ENCODE data around the gene FSTL5.
"Not testable (repeated sequence)": the region's sequence is repeated elsewhere in the genome, so short reads cannot be mapped to it uniquely, and the experiment has no call there.

Gene FSTL5

GRCh38 chr4:161828061-161828460 is 335.7 kb downstream of the FSTL5 start:
- no peak for DNase-seq

- DNase-seq, result no peak
Measured at GRCh38 chr4:161827013-161827412, 336.8 kb downstream of the FSTL5 start.

GRCh38 chr4:161823450-161823849 is 340.4 kb downstream of the FSTL5 start:
- no peak for DNase-seq

GRCh38 chr4:161822174-161822573 is 341.6 kb downstream of the FSTL5 start:
- no peak for DNase-seq

GRCh38 chr4:161817914-161818313 is 345.9 kb downstream of the FSTL5 start:
- no peak for DNase-seq

GRCh38 chr4:161816958-161817357 is 346.8 kb downstream of the FSTL5 start:
- DNase-seq, result no peak

GRCh38 chr4:161815841-161816240 is 348.0 kb downstream of the FSTL5 start:
- DNase-seq, result no peak

- no peak for DNase-seq
Measured at GRCh38 chr4:161813889-161814288, 349.9 kb downstream of the FSTL5 start.

- DNase-seq, result no peak
Measured at GRCh38 chr4:161813389-161813788, 350.4 kb downstream of the FSTL5 start.

GRCh38 chr4:161803171-161803570 is 360.6 kb downstream of the FSTL5 start:
- DNase-seq, result no peak

- no peak for DNase-seq
Measured at GRCh38 chr4:161799710-161800109, 364.1 kb downstream of the FSTL5 start.

- DNase-seq, result no peak
Measured at GRCh38 chr4:161792991-161793390, 370.8 kb downstream of the FSTL5 start.

GRCh38 chr4:161791796-161792556 is 371.8 kb downstream of the FSTL5 start:
- no peak for DNase-seq

GRCh38 chr4:161767116-161767515 is 396.7 kb downstream of the FSTL5 start:
- no peak for DNase-seq

- no peak for DNase-seq
Measured at GRCh38 chr4:161762796-161763195, 401.0 kb downstream of the FSTL5 start.

- no peak for DNase-seq
Measured at GRCh38 chr4:161760008-161760407, 403.8 kb downstream of the FSTL5 start.

- not testable (repeated sequence) for DNase-seq
Measured at GRCh38 chr4:161758412-161758811, 405.4 kb downstream of the FSTL5 start.

GRCh38 chr4:161728929-161729328 is 434.9 kb downstream of the FSTL5 start:
- DNase-seq, result no peak

- no peak for DNase-seq
Measured at GRCh38 chr4:161721947-161722346, 441.9 kb downstream of the FSTL5 start.

GRCh38 chr4:161717084-161717483 is 446.7 kb downstream of the FSTL5 start:
- no peak for DNase-seq

- DNase-seq, result no peak
Measured at GRCh38 chr4:161714931-161715330, 448.9 kb downstream of the FSTL5 start.

- no peak for DNase-seq
Measured at GRCh38 chr4:161714022-161714751, 449.6 kb downstream of the FSTL5 start.

GRCh38 chr4:161704653-161705052 is 459.1 kb downstream of the FSTL5 start:
- no peak for DNase-seq

- no peak for DNase-seq
Measured at GRCh38 chr4:161704040-161704439, 459.8 kb downstream of the FSTL5 start.

All from activated CD8-positive, alpha-beta memory T cell treated with anti-CD3 and anti-CD28 coated beads for 24 hours (primary cell).